ENCODE results near the gene CNTNAP2.

DNA sequence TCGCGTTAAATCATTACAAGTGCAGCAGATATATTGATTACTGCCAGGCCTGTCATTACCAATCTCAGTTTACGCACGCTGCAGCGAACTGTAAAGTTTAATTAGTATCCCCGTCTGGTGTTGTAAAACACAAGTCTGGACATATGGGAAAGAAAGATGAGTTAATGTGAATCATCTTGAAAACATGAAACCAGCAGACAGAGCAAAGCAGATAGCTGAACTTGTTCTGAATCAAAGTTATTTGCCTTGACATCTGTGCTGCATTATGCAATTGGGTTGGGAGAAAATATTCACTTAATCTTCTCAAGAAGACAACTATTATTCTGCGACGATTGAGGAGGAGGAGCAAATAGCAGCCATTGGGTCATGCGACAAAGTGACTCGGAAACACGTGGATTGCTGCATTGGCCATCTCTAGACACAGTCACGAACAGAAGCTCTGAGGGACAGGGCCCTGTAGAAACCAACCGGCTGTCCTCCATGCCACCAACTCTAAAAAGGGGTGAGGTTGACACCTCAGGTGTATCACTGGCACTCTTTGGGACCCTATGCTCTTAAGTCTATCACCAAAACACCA lies 2317.7 kb downstream of the CNTNAP2 start:
- TF ChIP-seq, protein P1, sequence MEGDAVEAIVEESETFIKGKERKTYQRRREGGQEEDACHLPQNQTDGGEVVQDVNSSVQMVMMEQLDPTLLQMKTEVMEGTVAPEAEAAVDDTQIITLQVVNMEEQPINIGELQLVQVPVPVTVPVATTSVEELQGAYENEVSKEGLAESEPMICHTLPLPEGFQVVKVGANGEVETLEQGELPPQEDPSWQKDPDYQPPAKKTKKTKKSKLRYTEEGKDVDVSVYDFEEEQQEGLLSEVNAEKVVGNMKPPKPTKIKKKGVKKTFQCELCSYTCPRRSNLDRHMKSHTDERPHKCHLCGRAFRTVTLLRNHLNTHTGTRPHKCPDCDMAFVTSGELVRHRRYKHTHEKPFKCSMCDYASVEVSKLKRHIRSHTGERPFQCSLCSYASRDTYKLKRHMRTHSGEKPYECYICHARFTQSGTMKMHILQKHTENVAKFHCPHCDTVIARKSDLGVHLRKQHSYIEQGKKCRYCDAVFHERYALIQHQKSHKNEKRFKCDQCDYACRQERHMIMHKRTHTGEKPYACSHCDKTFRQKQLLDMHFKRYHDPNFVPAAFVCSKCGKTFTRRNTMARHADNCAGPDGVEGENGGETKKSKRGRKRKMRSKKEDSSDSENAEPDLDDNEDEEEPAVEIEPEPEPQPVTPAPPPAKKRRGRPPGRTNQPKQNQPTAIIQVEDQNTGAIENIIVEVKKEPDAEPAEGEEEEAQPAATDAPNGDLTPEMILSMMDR (IDR thresholded peaks at IDR 0.05), result no peak
- no peak for TF ChIP-seq POLR2A (IDR thresholded peaks at IDR 0.05)
